GM23338 (cell line): ENCODE data around the gene POU2F3. TPM values are rescaled to one million over a fixed set of nuclear protein-coding genes. Genes with fewer than 3 reads are reported as not detected.
A peak's percentile ranks its signal among the peaks of the same experiment; 100 is the strongest.

Experiments
- ATAC-seq: fragments of 200-7000 bp; cut with Tn5 transposase; 3 replicates; pipeline ENCODE4 v1.9.1; 2020
- DNase-seq: peaks from one replicate; pipeline ENCODE4 v3.0.0-alpha.2; 2015; ENCODE audit warnings: low spot score
- H2AFZ ChIP-seq: fragments of 200-600 bp; sonication (generic); 2 replicates; pipeline ENCODE4 v1.8.0; 2016; ENCODE audit warnings: antibody characterized with exemption, mild to moderate bottlenecking, moderate library complexity
- H3F3A ChIP-seq: fragments of 200-600 bp; sonication (generic); replicated peaks from 2 replicates; pipeline ENCODE4 v1.8.0; 2017; ENCODE audit warnings: antibody characterized with exemption, mixed run types, low read depth
- H3K27ac ChIP-seq: fragments of 200-600 bp; sonication (generic); 2 replicates; pipeline ENCODE4 v1.6.1; 2016; ENCODE audit warnings: low read depth
- H3K27me3 ChIP-seq: fragments of 200-600 bp; sonication (generic); 2 replicates; pipeline ENCODE4 v1.8.0; 2016; ENCODE audit warnings: mild to moderate bottlenecking, mixed run types, moderate library complexity; ENCODE audit not compliant: insufficient read depth
- H3K36me3 ChIP-seq: fragments of 200-600 bp; sonication (generic); 2 replicates; pipeline ENCODE4 v1.8.0; 2016; ENCODE audit warnings: mild to moderate bottlenecking; ENCODE audit not compliant: insufficient read depth
- H3K4me1 ChIP-seq: fragments of 200-600 bp; sonication (generic); 2 replicates; pipeline ENCODE4 v1.8.0; 2016; ENCODE audit warnings: mild to moderate bottlenecking, moderate library complexity; ENCODE audit not compliant: insufficient read depth
- H3K4me2 ChIP-seq: fragments of 200-600 bp; sonication (generic); 2 replicates; pipeline ENCODE4 v1.7.1; 2017; ENCODE audit warnings: mixed run types
- H3K4me3 ChIP-seq: fragments of 200-600 bp; sonication (generic); 2 replicates; pipeline ENCODE4 v1.6.1; 2016; ENCODE audit warnings: mixed run types
- H3K79me2 ChIP-seq: fragments of 200-600 bp; sonication (generic); replicated peaks from 2 replicates; pipeline ENCODE4 v1.8.0; 2017; ENCODE audit warnings: mild to moderate bottlenecking; ENCODE audit not compliant: insufficient read depth
- H3K9me2 ChIP-seq: fragments of 200-600 bp; sonication (generic); 2 replicates; pipeline ENCODE4 v1.8.0; 2017; ENCODE audit not compliant: insufficient read depth
- H4K20me1 ChIP-seq: fragments of 200-600 bp; sonication (generic); replicated peaks from 2 replicates; pipeline ENCODE4 v1.8.0; 2017; ENCODE audit warnings: mild to moderate bottlenecking; ENCODE audit not compliant: insufficient read depth
- H3K27ac Mint-ChIP-seq: 2 replicates; pipeline ENCODE4 v1.8.0; 2020; ENCODE audit warnings: inconsistent platforms, mild to moderate bottlenecking, moderate library complexity, mixed read lengths
- H3K27me3 Mint-ChIP-seq: 3 replicates; pipeline ENCODE4 v1.8.0; 2022; ENCODE audit warnings: low read depth, mild to moderate bottlenecking, moderate library complexity, mixed read lengths, inconsistent platforms; ENCODE audit not compliant: insufficient read depth, poor library complexity
- H3K36me3 Mint-ChIP-seq: 3 replicates; pipeline ENCODE4 v1.8.0; 2021; ENCODE audit warnings: low read depth, mild to moderate bottlenecking, inconsistent platforms, moderate library complexity, mixed read lengths
- H3K4me1 Mint-ChIP-seq: 3 replicates; pipeline ENCODE4 v1.8.0; 2020; ENCODE audit warnings: mild to moderate bottlenecking, inconsistent platforms, mixed read lengths
- H3K4me3 Mint-ChIP-seq: 3 replicates; pipeline ENCODE4 v1.8.0; 2021; ENCODE audit warnings: moderate library complexity, mild to moderate bottlenecking, inconsistent platforms, mixed read lengths
- H3K9me3 Mint-ChIP-seq: 3 replicates; pipeline ENCODE4 v1.8.0; 2020; ENCODE audit warnings: moderate library complexity, mild to moderate bottlenecking, inconsistent platforms, mixed read lengths
- ZNF114 ChIP-seq: fragments of 250-450 bp; sonication (Bioruptor Pico); IDR thresholded peaks from 2 replicates; pipeline ENCODE4 v1.5.0; 2020; ENCODE audit warnings: mild to moderate bottlenecking, moderate library complexity
- polyA plus RNA-seq: library from polyadenylated mRNA; unstranded; fragments of >200 nt; fragmentation: Nextera tagmentation; extraction: Ambion mirVana; gene quantifications from 2 replicates; pipeline ENCODE4 v1.2.1, GENCODE V29; 2016
- total RNA-seq: library from RNA; depleted of rRNA; stranded (reverse); fragments of >200 nt; shearing (Covaris generic); gene quantifications from 2 replicates; pipeline ENCODE4 v1.2.3, GENCODE V29; 2014
- TF ChIP-seq, protein P1 (sequence below): fragments of 250-450 bp; sonication (Bioruptor Pico); IDR thresholded peaks from 2 replicates; pipeline ENCODE4 v1.5.0; 2020; ENCODE audit warnings: mild to moderate bottlenecking, moderate library complexity

The POU2F3 gene
- total and polyA plus RNA-seq, 2 experiments from 2014 or later: 0.45 to 0.79 TPM

DNA sequence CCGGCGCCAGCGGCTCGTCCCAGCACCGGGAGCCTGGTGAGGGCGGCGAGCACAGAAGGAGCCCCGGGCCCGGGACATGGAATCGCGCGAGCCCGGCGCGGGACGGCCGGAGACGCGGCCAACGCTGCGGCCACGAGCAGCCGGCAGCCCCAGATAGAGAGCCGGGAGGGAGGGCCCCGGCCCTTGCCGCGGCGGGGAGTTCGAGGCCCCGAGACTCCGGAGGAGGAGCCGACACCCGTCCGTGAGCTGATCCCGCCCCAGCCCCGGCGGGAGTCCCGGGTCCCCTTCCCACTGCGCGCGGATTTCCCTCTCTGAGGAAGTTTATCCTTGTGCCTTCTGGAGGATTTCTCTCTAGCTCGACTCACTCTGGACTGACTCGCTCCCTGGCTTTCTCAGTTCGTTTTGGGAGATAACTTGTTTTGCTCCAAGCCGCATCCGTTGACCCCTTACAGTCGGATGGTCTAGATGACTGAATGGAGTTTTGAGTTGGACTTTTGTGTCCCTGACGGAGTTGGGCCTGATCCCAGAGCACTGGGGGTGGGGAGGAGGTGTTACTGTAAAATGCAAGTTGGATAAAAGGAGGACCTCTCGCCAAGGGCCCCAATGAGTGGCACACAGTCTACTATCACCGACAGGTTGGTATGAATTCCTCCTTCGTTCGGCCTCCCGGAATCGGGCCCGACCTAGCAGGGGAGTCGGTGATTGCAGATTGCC, 96.9 kb downstream of the POU2F3 start (continued):
- TF ChIP-seq, protein P1, sequence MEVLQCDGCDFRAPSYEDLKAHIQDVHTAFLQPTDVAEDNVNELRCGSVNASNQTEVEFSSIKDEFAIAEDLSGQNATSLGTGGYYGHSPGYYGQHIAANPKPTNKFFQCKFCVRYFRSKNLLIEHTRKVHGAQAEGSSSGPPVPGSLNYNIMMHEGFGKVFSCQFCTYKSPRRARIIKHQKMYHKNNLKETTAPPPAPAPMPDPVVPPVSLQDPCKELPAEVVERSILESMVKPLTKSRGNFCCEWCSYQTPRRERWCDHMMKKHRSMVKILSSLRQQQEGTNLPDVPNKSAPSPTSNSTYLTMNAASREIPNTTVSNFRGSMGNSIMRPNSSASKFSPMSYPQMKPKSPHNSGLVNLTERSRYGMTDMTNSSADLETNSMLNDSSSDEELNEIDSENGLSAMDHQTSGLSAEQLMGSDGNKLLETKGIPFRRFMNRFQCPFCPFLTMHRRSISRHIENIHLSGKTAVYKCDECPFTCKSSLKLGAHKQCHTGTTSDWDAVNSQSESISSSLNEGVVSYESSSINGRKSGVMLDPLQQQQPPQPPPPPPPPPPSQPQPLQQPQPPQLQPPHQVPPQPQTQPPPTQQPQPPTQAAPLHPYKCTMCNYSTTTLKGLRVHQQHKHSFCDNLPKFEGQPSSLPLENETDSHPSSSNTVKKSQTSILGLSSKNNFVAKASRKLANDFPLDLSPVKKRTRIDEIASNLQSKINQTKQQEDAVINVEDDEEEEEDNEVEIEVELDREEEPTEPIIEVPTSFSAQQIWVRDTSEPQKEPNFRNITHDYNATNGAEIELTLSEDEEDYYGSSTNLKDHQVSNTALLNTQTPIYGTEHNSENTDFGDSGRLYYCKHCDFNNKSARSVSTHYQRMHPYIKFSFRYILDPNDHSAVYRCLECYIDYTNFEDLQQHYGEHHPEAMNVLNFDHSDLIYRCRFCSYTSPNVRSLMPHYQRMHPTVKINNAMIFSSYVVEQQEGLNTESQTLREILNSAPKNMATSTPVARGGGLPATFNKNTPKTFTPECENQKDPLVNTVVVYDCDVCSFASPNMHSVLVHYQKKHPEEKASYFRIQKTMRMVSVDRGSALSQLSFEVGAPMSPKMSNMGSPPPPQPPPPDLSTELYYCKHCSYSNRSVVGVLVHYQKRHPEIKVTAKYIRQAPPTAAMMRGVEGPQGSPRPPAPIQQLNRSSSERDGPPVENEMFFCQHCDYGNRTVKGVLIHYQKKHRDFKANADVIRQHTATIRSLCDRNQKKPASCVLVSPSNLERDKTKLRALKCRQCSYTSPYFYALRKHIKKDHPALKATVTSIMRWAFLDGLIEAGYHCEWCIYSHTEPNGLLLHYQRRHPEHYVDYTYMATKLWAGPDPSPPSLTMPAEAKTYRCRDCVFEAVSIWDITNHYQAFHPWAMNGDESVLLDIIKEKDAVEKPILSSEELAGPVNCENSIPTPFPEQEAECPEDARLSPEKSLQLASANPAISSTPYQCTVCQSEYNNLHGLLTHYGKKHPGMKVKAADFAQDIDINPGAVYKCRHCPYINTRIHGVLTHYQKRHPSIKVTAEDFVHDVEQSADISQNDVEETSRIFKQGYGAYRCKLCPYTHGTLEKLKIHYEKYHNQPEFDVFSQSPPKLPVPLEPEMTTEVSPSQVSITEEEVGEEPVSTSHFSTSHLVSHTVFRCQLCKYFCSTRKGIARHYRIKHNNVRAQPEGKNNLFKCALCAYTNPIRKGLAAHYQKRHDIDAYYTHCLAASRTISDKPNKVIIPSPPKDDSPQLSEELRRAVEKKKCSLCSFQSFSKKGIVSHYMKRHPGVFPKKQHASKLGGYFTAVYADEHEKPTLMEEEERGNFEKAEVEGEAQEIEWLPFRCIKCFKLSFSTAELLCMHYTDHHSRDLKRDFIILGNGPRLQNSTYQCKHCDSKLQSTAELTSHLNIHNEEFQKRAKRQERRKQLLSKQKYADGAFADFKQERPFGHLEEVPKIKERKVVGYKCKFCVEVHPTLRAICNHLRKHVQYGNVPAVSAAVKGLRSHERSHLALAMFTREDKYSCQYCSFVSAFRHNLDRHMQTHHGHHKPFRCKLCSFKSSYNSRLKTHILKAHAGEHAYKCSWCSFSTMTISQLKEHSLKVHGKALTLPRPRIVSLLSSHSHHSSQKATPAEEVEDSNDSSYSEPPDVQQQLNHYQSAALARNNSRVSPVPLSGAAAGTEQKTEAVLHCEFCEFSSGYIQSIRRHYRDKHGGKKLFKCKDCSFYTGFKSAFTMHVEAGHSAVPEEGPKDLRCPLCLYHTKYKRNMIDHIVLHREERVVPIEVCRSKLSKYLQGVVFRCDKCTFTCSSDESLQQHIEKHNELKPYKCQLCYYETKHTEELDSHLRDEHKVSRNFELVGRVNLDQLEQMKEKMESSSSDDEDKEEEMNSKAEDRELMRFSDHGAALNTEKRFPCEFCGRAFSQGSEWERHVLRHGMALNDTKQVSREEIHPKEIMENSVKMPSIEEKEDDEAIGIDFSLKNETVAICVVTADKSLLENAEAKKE: no peak

DNA sequence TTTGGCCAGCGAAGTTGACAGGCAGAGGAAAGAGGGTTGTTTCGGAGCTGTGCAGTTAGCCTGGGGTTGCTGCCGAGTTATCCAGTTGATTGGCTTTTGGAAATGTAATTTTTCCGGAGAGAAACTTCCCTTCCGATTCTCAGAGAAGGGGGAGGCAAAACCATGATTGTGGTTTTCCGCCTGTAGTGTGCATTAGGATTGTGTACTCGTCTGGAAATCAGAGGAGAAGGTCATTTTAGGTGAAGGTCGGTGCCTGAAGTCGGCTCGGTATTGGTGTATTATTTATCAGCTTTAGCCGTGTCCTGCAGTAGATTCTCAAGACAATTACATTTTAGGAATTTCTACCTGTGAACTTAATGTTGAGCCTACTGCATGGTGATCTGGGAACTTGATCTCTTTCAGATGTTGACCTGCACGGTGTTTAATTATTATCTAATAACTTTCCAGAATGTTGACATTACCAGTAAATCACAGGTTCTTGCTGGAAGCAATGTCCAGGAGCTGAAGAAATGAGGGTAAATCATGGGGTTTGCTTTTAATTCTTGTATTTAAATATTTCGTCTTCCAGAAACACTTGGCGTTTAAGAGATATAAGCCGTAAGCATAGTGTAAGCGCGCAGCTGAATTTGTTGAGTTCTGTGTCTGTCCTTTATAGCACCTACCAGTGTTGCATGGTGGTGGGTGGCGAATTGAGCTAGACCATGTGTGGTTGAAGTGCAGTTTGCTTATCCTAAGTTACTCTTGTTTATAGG, 97.6 kb downstream of the POU2F3 start:
- H3K27me3 Mint-ChIP-seq: peaks cover 4% of the 10 kb centered on the region
- Histone ChIP-seq H3K9me2 (no peaks in the 10 kb centered on the region), H3F3A (no peaks in the 10 kb centered on the region), H3K4me1 (peaks cover 31% of the 10 kb centered on the region), H3K27me3 (no peaks in the 10 kb centered on the region), H2AFZ (0 out of 2 replicates have a peak overlapping the region, but pooled peaks have one; percentile 64), H3K79me2 (peaks cover 57% of the 10 kb centered on the region), H3K4me2 (peak overlapping the region; percentile 96), H4K20me1 (0 out of 2 replicates have a peak, but pooled peaks cover 3% of the 10 kb centered on the region), H3K27ac (no peak overlapping the region), H3K36me3 (no peaks in the 10 kb centered on the region), H3K4me3 (peak overlapping the region; percentile 91)
- DNase-seq (no peak), ATAC-seq (no peak)
- peaks cover 32% of the 10 kb centered on the region for H3K4me1 Mint-ChIP-seq
- peak overlapping the region; percentile 97 for H3K4me3 Mint-ChIP-seq
- peak overlapping the region; percentile 81; the same call in 1 of the 2 replicates for H3K27ac Mint-ChIP-seq
- TF ChIP-seq ZNF114 (CRISPR knock-in tag): no peak
- no peaks in the 10 kb centered on the region for H3K9me3 Mint-ChIP-seq
- H3K36me3 Mint-ChIP-seq: no peaks in the 10 kb centered on the region
